Osteoblast (primary cell): ENCODE results near the gene MED13L. TPM values are rescaled to one million over a fixed set of nuclear protein-coding genes. Genes with fewer than 3 reads are reported as not detected.

Source experiments
- DNase-seq: peaks from one replicate; pipeline ENCODE4 v3.0.0; 2011; ENCODE audit warnings: low spot score, mixed read lengths; ENCODE audit not compliant: insufficient read length; ENCODE audit errors: missing footprints
- H2AFZ ChIP-seq: 2 replicates; pipeline ENCODE4 v1.6.0; 2011; ENCODE audit warnings: mild to moderate bottlenecking, low read length
- H3K27ac ChIP-seq: 2 replicates; pipeline ENCODE4 v1.5.1; 2011; ENCODE audit warnings: mild to moderate bottlenecking, low read depth, low read length, moderate library complexity
- H3K27me3 ChIP-seq: 2 replicates; pipeline ENCODE4 v1.6.0; 2012; ENCODE audit warnings: mild to moderate bottlenecking, control low read depth, inconsistent platforms, low read length, moderate library complexity; ENCODE audit not compliant: insufficient read depth
- H3K36me3 ChIP-seq: 2 replicates; pipeline ENCODE4 v1.5.1; 2011; ENCODE audit warnings: mild to moderate bottlenecking, low read length, control low read depth, moderate library complexity; ENCODE audit not compliant: insufficient read depth
- H3K4me1 ChIP-seq: 2 replicates; pipeline ENCODE4 v1.5.1; 2011; ENCODE audit warnings: mild to moderate bottlenecking, low read length, control low read depth, moderate library complexity; ENCODE audit not compliant: insufficient read depth
- H3K4me2 ChIP-seq: 2 replicates; pipeline ENCODE4 v1.6.0; 2011; ENCODE audit warnings: mild to moderate bottlenecking, low read length; ENCODE audit not compliant: insufficient read depth
- H3K4me3 ChIP-seq: fragments of 200-600 bp; sonication (generic); 3 replicates; pipeline ENCODE4 v1.5.1; 2012; ENCODE audit warnings: mild to moderate bottlenecking, low read length, inconsistent platforms; ENCODE audit not compliant: insufficient read depth
- H3K79me2 ChIP-seq: 2 replicates; pipeline ENCODE4 v1.6.0; 2012; ENCODE audit warnings: mild to moderate bottlenecking, low read length, control low read depth, inconsistent platforms; ENCODE audit not compliant: insufficient read depth
- H3K9me3 ChIP-seq: 2 replicates; pipeline ENCODE4 v1.5.1; 2011; ENCODE audit warnings: low read depth, low read length, control low read depth
- H4K20me1 ChIP-seq: 2 replicates; pipeline ENCODE4 v1.6.0; 2012; ENCODE audit warnings: mild to moderate bottlenecking, low read length, control low read depth; ENCODE audit not compliant: insufficient read depth
- CTCF ChIP-seq: IDR thresholded peaks from 2 replicates; pipeline ENCODE4 v1.5.1; 2011; ENCODE audit warnings: mild to moderate bottlenecking, low read depth, low read length, moderate library complexity; ENCODE audit errors: extremely low read depth
- total RNA-seq: library from RNA; depleted of rRNA; stranded (reverse); fragments of >200 nt; gene quantifications from 2 replicates; pipeline ENCODE4 v1.2.3, GENCODE V29; 2012

The MED13L gene
- total RNA-seq, 1 donor: 359 TPM

GRCh38 chr12:116233669-116234068, 43.8 kb downstream of the MED13L start:
- peaks cover 34% of the 10 kb centered on the region for H3K4me1 ChIP-seq
- H3K9me3 ChIP-seq: no peaks in the 10 kb centered on the region
- no peak overlapping the region for H3K4me2 ChIP-seq
- no peak overlapping the region for H3K4me3 ChIP-seq
- H4K20me1 ChIP-seq: peaks cover 70% of the 10 kb centered on the region
- H2AFZ ChIP-seq: no peak overlapping the region
- peak; percentile 60 for DNase-seq
- peak overlapping the region; percentile 2 for H3K27ac ChIP-seq
- H3K27me3 ChIP-seq: no peaks in the 10 kb centered on the region
- H3K36me3 ChIP-seq: peaks cover 9% of the 10 kb centered on the region
- no peak for TF ChIP-seq CTCF
- peaks cover 97% of the 10 kb centered on the region for H3K79me2 ChIP-seq

GRCh38 chr12:116227811-116228210, 49.7 kb downstream of the MED13L start:
- H3K4me2 ChIP-seq: no peak overlapping the region
- peaks cover 55% of the 10 kb centered on the region for H4K20me1 ChIP-seq
- H3K4me3 ChIP-seq: no peak overlapping the region
- H3K36me3 ChIP-seq: peaks cover 9% of the 10 kb centered on the region
- H3K79me2 ChIP-seq: peaks cover 96% of the 10 kb centered on the region
- DNase-seq: no peak
- no peaks in the 10 kb centered on the region for H3K9me3 ChIP-seq
- no peaks in the 10 kb centered on the region for H3K27me3 ChIP-seq
- no peak for TF ChIP-seq CTCF
- H2AFZ ChIP-seq: no peak overlapping the region
- peak overlapping the region; percentile 0 for H3K27ac ChIP-seq
- peaks cover 11% of the 10 kb centered on the region for H3K4me1 ChIP-seq

- Histone ChIP-seq H3K27me3 (no peaks in the 10 kb centered on the region), H3K36me3 (peaks cover 9% of the 10 kb centered on the region), H3K4me3 (no peak overlapping the region), H2AFZ (no peak overlapping the region), H3K4me2 (no peak overlapping the region), H3K27ac (no peak overlapping the region), H3K79me2 (peaks cover 96% of the 10 kb centered on the region), H3K9me3 (no peaks in the 10 kb centered on the region), H4K20me1 (peaks cover 56% of the 10 kb centered on the region), H3K4me1 (peaks cover 5% of the 10 kb centered on the region)
- no peak for DNase-seq
- TF ChIP-seq CTCF: no peak
Observed at GRCh38 chr12:116226026-116226425, 51.5 kb downstream of the MED13L start.

GRCh38 chr12:116222358-116222757, 55.1 kb downstream of the MED13L start:
- TF ChIP-seq CTCF: no peak
- peaks cover 52% of the 10 kb centered on the region for H4K20me1 ChIP-seq
- H3K27ac ChIP-seq: no peak overlapping the region
- peaks cover 95% of the 10 kb centered on the region for H3K79me2 ChIP-seq
- no peak overlapping the region for H3K4me2 ChIP-seq
- peak; percentile 49 for DNase-seq
- H2AFZ ChIP-seq: no peak overlapping the region
- no peak overlapping the region for H3K4me3 ChIP-seq
- H3K27me3 ChIP-seq: no peaks in the 10 kb centered on the region
- H3K9me3 ChIP-seq: no peaks in the 10 kb centered on the region
- no peaks in the 10 kb centered on the region for H3K4me1 ChIP-seq
- H3K36me3 ChIP-seq: no peaks in the 10 kb centered on the region
